ENCODE results near the gene POT1. TPM values are rescaled to one million over a fixed set of nuclear protein-coding genes. Genes with fewer than 3 reads are reported as not detected.

Gene POT1
- total RNA-seq, 1 experiment from 2014 or later: 22.7 TPM

GRCh38 chr7:124945680-124946079 lies 16.1 kb upstream of the POT1 start:
- intact Hi-C loops (cut with micrococcal nuclease; ENCODE audit: unreplicated experiment): no loop called here
- no peaks in the 10 kb centered on the region for H3K4me1 ChIP-seq (ENCODE audit: insufficient read depth, low read length, poor library complexity, severe bottlenecking)
- no peaks in the 10 kb centered on the region for H3K9me3 ChIP-seq (ENCODE audit: low read depth, low read length, poor library complexity, severe bottlenecking)
- TF ChIP-seq CTCF (conservative IDR thresholded peaks at IDR 0.05; ENCODE audit: low read depth, low read length): no peak
- H3K4me3 ChIP-seq (ENCODE audit: low read depth, low read length, poor library complexity, severe bottlenecking): no peak overlapping the region
- no TSS peak for BruUV-seq (replicated peaks)
- no peaks in the 10 kb centered on the region for H3K36me3 ChIP-seq (ENCODE audit: insufficient read depth, low read length, poor library complexity, severe bottlenecking)
- DNase-seq (ENCODE audit: low spot score): no peak
- POLR2A ChIA-PET (ENCODE audit: low non-redundant PET): no interaction called here
- H3K27ac ChIP-seq (ENCODE audit: low read depth, low read length, poor library complexity, severe bottlenecking): no peak overlapping the region
- H3K27me3 ChIP-seq (replicated peaks; ENCODE audit: insufficient read depth, low read depth, low read length, poor library complexity): no peaks in the 10 kb centered on the region
- CTCF ChIA-PET: no interaction called here

DNA sequence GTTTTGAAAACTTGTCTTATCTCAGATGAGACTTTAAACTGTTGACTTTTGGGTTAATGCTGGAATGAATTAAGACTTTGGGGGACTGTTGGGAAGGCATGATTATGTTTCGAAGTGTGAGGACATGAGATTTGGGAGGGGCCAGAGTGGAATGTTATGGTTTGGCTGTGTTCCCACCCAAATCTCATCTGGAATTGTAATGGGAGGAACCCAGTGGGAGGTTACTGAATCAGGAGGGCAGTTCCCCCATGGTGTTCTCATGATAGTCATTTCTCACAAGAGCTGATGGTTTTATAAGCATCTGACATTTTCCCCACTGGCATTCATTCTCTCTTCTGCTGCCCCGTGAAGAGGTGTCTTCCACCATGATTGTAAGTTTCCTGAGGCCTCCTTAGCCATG lies 13.8 kb upstream of the POT1 start:
- no TSS peak for BruUV-seq (replicated peaks)
- TF ChIP-seq CTCF (conservative IDR thresholded peaks at IDR 0.05; ENCODE audit: low read depth, low read length) (no peak), EZH2 (IDR thresholded peaks at IDR 0.05; ENCODE audit: borderline replicate concordance, low read depth, low read length, poor library complexity, severe bottlenecking) (no peak)

GRCh38 chr7:124942399-124942798 lies 12.8 kb upstream of the POT1 start:
- Histone ChIP-seq H3K4me1 (ENCODE audit: insufficient read depth, low read length, poor library complexity, severe bottlenecking) (no peaks in the 10 kb centered on the region), H3K27me3 (replicated peaks; ENCODE audit: insufficient read depth, low read depth, low read length, poor library complexity) (no peaks in the 10 kb centered on the region), H3K27ac (ENCODE audit: low read depth, low read length, poor library complexity, severe bottlenecking) (no peak overlapping the region), H3K4me3 (ENCODE audit: low read depth, low read length, poor library complexity, severe bottlenecking) (no peak overlapping the region), H3K36me3 (ENCODE audit: insufficient read depth, low read length, poor library complexity, severe bottlenecking) (no peaks in the 10 kb centered on the region), H3K9me3 (ENCODE audit: low read depth, low read length, poor library complexity, severe bottlenecking) (no peaks in the 10 kb centered on the region)
- no TSS peak for BruUV-seq (replicated peaks)
- TF ChIP-seq EZH2 (IDR thresholded peaks at IDR 0.05; ENCODE audit: borderline replicate concordance, low read depth, low read length, poor library complexity, severe bottlenecking) (no peak), CTCF (conservative IDR thresholded peaks at IDR 0.05; ENCODE audit: low read depth, low read length) (no peak)
- POLR2A ChIA-PET (ENCODE audit: low non-redundant PET): no interaction called here
- CTCF ChIA-PET: no interaction called here
- DNase-seq (ENCODE audit: low spot score): no peak
- intact Hi-C loops (cut with micrococcal nuclease; ENCODE audit: unreplicated experiment): no loop called here

More for the DNA sequence above, 13.8 kb upstream of the POT1 start:
- Histone ChIP-seq H3K4me3 (ENCODE audit: low read depth, low read length, poor library complexity, severe bottlenecking) (no peak overlapping the region), H3K27ac (ENCODE audit: low read depth, low read length, poor library complexity, severe bottlenecking) (no peak overlapping the region), H3K4me1 (ENCODE audit: insufficient read depth, low read length, poor library complexity, severe bottlenecking) (no peaks in the 10 kb centered on the region), H3K9me3 (ENCODE audit: low read depth, low read length, poor library complexity, severe bottlenecking) (no peaks in the 10 kb centered on the region), H3K27me3 (replicated peaks; ENCODE audit: insufficient read depth, low read depth, low read length, poor library complexity) (no peaks in the 10 kb centered on the region), H3K36me3 (ENCODE audit: insufficient read depth, low read length, poor library complexity, severe bottlenecking) (no peaks in the 10 kb centered on the region)
- peak; percentile 16 for DNase-seq (ENCODE audit: low spot score)
- POLR2A ChIA-PET (ENCODE audit: low non-redundant PET): no interaction called here
- intact Hi-C loops (cut with micrococcal nuclease; ENCODE audit: unreplicated experiment): no loop called here
- CTCF ChIA-PET: no interaction called here
